A673 (cell line): ENCODE measurements around the gene OXCT1.

Source experiments
- EZH2 ChIP-seq: fragments of 200-600 bp; sonication (generic); IDR thresholded peaks from 2 replicates; pipeline ENCODE4 v1.6.1; 2017; ENCODE audit warnings: borderline replicate concordance, low read depth, mild to moderate bottlenecking, mixed read lengths, antibody characterized with exemption, low read length; ENCODE audit not compliant: poor library complexity, severe bottlenecking
- TF ChIP-seq, protein P1 (sequence below): fragments of 300-800, 200-600 bp; sonication (generic); conservative IDR thresholded peaks from 2 replicates; pipeline ENCODE4 v1.5.1; 2017; ENCODE audit warnings: low read depth, mild to moderate bottlenecking, antibody characterized with exemption, low read length, moderate library complexity, mixed read lengths

DNA sequence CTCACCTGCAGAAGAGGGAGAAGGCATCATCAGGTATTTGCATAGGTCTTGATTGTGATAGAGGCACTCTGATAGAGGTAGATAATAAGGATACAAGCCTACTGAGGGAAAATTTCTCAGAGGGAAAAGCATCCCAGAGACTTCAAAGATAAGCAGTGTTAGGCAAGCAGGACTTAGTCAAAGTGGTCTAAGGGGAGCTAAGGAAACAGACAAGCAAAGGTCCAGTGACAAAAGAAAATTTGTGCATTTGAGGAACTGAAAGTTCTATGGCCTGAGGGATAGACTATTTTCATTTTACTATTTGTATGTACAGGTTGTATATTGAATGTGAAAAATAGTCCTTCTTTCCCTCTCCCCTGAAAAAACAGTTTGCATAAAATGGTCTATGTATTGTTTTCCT is 27.4 kb downstream of the OXCT1 start:
- TF ChIP-seq, protein P1, sequence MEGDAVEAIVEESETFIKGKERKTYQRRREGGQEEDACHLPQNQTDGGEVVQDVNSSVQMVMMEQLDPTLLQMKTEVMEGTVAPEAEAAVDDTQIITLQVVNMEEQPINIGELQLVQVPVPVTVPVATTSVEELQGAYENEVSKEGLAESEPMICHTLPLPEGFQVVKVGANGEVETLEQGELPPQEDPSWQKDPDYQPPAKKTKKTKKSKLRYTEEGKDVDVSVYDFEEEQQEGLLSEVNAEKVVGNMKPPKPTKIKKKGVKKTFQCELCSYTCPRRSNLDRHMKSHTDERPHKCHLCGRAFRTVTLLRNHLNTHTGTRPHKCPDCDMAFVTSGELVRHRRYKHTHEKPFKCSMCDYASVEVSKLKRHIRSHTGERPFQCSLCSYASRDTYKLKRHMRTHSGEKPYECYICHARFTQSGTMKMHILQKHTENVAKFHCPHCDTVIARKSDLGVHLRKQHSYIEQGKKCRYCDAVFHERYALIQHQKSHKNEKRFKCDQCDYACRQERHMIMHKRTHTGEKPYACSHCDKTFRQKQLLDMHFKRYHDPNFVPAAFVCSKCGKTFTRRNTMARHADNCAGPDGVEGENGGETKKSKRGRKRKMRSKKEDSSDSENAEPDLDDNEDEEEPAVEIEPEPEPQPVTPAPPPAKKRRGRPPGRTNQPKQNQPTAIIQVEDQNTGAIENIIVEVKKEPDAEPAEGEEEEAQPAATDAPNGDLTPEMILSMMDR, result no peak
- TF ChIP-seq EZH2, result no peak
